ENCODE results near the gene SKAP1. TPM values are rescaled to one million over a fixed set of nuclear protein-coding genes. Genes with fewer than 3 reads are reported as not detected.
"Not testable (repeated sequence)": the region's sequence is repeated elsewhere in the genome, so short reads cannot be mapped to it uniquely, and the experiment has no call there.

SKAP1 gene
- total RNA-seq, 1 donor from 2014 or later: not detected

DNA sequence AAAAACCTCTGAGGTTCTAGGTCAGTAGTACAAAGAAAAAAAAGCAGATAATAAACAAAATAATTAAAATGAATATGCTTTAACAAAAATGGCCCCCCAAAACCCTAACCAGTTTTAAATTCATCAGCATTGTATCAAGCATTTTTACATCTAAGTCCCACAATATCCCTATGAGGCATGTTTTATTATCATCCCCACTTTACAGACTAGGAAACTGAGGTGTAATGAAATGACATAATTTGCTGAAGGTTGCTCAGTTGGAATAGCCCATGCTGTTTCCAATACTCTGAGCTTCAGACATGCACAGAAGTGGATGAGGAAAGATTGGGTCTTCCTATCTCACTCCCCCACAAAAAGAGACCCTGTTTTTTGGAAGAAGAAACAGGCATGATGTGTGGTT lies 234.1 kb downstream of the SKAP1 start:
- Histone ChIP-seq H3K4me3 (ENCODE audit: low read depth, low read length) (no peak overlapping the region), H3K27me3 (ENCODE audit: control insufficient read depth, insufficient read depth, low read length) (peaks cover 13% of the 10 kb centered on the region), H3K36me3 (ENCODE audit: control insufficient read depth, insufficient read depth, low read length) (no peaks in the 10 kb centered on the region)
- DNase-seq (ENCODE audit: low read depth) (no peak), FAIRE-seq (no peak)
- no peak for TF ChIP-seq CTCF (IDR thresholded peaks at IDR 0.05; ENCODE audit: insufficient read depth, low read length, severe bottlenecking)

DNA sequence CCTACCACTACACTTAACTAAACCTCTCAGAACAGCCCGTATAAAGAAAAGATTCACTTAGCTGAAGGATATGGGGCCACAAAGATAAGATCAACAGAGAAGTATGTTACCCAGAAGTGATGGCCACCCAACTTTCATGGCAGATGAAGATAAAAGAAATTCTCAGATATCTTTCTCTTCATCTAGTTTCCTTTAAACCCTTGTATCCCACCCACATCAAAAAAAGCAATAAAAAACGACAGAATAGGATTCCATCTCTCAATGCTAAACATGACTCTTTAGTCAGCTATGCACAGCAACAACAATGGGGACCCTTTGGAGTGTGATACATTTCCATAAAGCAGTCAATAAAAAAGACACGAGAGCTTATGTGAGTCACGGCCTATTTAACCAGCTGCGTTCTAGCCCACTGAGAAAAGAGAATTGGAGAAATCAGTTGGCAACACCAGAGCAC lies 235.9 kb downstream of the SKAP1 start:
- H3K27me3 ChIP-seq (ENCODE audit: control insufficient read depth, insufficient read depth, low read length): peaks cover 14% of the 10 kb centered on the region
- no peaks in the 10 kb centered on the region for H3K36me3 ChIP-seq (ENCODE audit: control insufficient read depth, insufficient read depth, low read length)
- no peak for FAIRE-seq
- H3K4me3 ChIP-seq (ENCODE audit: low read depth, low read length): no peak overlapping the region
- DNase-seq (ENCODE audit: low read depth): no peak
- no peak for TF ChIP-seq CTCF (IDR thresholded peaks at IDR 0.05; ENCODE audit: insufficient read depth, low read length, severe bottlenecking)

GRCh38 chr17:48192321-48192731 lies 237.7 kb downstream of the SKAP1 start:
- H3K36me3 ChIP-seq (ENCODE audit: control insufficient read depth, insufficient read depth, low read length): no peaks in the 10 kb centered on the region
- FAIRE-seq: no peak
- TF ChIP-seq CTCF (IDR thresholded peaks at IDR 0.05; ENCODE audit: insufficient read depth, low read length, severe bottlenecking): no peak
- H3K4me3 ChIP-seq (ENCODE audit: low read depth, low read length): no peak overlapping the region
- no peak for DNase-seq (ENCODE audit: low read depth)
- peaks cover 16% of the 10 kb centered on the region for H3K27me3 ChIP-seq (ENCODE audit: control insufficient read depth, insufficient read depth, low read length)

GRCh38 chr17:48191362-48191761 lies 238.7 kb downstream of the SKAP1 start:
- DNase-seq (ENCODE audit: low read depth): no peak
- no peak for FAIRE-seq
- TF ChIP-seq CTCF (IDR thresholded peaks at IDR 0.05; ENCODE audit: insufficient read depth, low read length, severe bottlenecking): no peak
- Histone ChIP-seq H3K36me3 (ENCODE audit: control insufficient read depth, insufficient read depth, low read length) (no peaks in the 10 kb centered on the region), H3K4me3 (ENCODE audit: low read depth, low read length) (no peak overlapping the region), H3K27me3 (ENCODE audit: control insufficient read depth, insufficient read depth, low read length) (peaks cover 18% of the 10 kb centered on the region)

DNA sequence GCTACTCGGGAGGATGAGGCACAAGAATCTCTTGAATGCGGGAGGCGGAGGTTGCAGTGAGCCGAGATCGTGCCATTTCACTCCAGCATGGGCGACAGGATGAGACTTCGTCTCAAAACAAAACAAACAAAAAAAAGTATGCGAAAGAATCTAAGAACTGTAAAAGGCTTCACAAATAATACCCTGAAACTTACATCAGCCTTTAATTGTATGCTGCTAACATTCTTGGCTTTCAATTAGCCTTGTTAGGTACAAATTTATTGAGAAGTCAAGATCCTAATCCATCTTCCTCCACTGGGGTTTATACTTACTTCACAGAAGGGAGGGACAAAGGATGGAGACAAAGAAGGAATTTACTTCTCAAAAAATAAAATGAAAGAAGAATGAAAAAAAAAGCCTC lies 239.1 kb downstream of the SKAP1 start:
- FAIRE-seq: no peak
- DNase-seq (ENCODE audit: low read depth): no peak
- Histone ChIP-seq H3K4me3 (ENCODE audit: low read depth, low read length) (no peak overlapping the region), H3K36me3 (ENCODE audit: control insufficient read depth, insufficient read depth, low read length) (no peaks in the 10 kb centered on the region), H3K27me3 (ENCODE audit: control insufficient read depth, insufficient read depth, low read length) (peaks cover 18% of the 10 kb centered on the region)
- TF ChIP-seq CTCF (IDR thresholded peaks at IDR 0.05; ENCODE audit: insufficient read depth, low read length, severe bottlenecking): no peak

DNA sequence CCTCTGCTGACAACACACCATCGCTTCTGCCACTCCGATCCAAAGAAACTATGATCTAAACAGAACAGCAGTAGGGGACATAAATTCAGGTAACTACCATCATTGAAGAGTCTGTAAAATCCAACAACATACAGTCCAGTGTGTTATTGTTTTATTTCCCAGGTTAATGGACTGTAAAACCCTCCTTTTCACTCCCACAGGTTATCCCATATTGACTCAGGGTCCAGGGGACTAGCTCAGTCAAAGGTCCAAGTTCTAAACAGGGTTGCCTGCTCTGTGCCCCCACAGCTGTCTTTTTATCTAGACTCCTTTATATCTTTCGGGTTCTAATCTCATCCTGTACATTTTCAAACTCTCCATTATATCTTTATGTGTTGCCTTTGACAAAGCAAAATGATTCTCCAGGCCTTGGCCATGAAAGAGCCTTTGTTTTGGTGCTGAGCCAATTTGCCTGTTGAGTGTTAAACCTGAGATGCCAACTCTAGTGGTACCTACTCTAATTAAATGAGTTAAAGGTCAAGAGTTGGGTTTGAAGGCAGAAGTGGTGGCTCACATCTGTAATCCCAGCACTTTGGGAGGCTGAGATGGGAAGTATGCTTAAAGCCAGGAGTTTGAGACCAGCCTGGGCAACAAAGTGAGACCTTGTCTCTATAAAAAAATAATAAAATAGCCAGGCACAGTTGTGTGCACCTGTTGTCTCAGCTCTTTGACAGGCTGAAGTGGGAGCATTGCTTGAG lies 242.0 kb downstream of the SKAP1 start:
- H3K4me3 ChIP-seq (ENCODE audit: low read depth, low read length): no peak overlapping the region
- peaks cover 15% of the 10 kb centered on the region for H3K27me3 ChIP-seq (ENCODE audit: control insufficient read depth, insufficient read depth, low read length)
- TF ChIP-seq CTCF (IDR thresholded peaks at IDR 0.05; ENCODE audit: insufficient read depth, low read length, severe bottlenecking): no peak
- no peaks in the 10 kb centered on the region for H3K36me3 ChIP-seq (ENCODE audit: control insufficient read depth, insufficient read depth, low read length)
- DNase-seq (ENCODE audit: low read depth) (no peak), FAIRE-seq (no peak)

DNA sequence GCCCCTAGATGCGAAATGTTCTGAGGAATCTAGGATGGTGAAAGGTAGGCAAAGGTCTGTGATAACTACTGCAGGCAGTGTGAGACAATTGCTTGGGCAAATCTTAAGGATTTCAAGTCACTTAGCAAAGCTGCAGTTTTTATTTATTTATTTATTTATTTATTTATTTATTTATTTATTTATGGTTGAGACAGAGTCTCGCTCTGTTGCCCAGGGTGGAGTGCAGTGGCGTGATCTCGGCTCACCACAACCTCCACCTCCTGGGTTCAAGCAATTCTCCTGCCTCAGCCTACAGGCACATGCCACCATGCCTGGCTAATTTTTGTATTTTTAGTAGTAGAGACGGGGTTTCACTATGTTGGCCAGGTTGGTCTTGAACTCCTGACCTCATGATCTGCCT lies 243.7 kb downstream of the SKAP1 start:
- not testable (repeated sequence) for DNase-seq (ENCODE audit: low read depth); FAIRE-seq; H3K36me3 ChIP-seq (ENCODE audit: control insufficient read depth, insufficient read depth, low read length); H3K4me3 ChIP-seq (ENCODE audit: low read depth, low read length)
- H3K27me3 ChIP-seq (ENCODE audit: control insufficient read depth, insufficient read depth, low read length): peaks cover 13% of the 10 kb centered on the region

Measured in bronchial epithelial cell (primary cell).